Stimulated activated CD4-positive, alpha-beta T cell treated with anti-CD3 and anti-CD28 coated beads, Interleukin-12 subunit alpha, Interleukin-12 subunit beta, amount 100 ng/mL, for 24 hours (primary cell): Measurements from ENCODE around the gene STK39.

ENCODE experiments used
- DNase-seq, 2 experiments: peaks; one replicate each; pipeline ENCODE4 v3.0.0-alpha.2; 2020; ENCODE audit warnings: low read depth in 2 of 2

STK39 gene

GRCh38 chr2:168160897-168161296 is 86.5 kb downstream of the STK39 start:
- DNase-seq = no peak

- no peak for DNase-seq
Observed at GRCh38 chr2:168159754-168160585, 87.4 kb downstream of the STK39 start.

DNA sequence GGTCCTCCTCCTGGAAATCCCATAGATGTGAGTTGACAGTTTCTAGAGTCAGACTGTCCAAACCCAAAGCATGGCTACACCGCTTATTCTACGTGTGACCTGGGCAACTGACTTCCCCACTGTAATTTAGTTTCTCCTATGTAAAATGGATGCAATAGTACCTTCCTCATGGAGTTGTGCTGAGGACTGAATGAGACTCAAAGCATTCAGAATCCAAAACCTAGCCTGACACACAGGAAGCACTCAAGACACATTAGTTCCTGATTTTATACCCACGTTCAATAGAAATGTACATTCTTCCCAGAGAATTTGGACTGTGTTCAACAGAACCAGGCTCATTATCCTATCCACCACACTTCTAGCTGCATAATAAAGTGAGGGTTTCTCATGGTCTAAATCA is 88.8 kb downstream of the STK39 start:
- DNase-seq = no peak

GRCh38 chr2:168157926-168158325 is 89.5 kb downstream of the STK39 start:
- no peak for DNase-seq

DNA sequence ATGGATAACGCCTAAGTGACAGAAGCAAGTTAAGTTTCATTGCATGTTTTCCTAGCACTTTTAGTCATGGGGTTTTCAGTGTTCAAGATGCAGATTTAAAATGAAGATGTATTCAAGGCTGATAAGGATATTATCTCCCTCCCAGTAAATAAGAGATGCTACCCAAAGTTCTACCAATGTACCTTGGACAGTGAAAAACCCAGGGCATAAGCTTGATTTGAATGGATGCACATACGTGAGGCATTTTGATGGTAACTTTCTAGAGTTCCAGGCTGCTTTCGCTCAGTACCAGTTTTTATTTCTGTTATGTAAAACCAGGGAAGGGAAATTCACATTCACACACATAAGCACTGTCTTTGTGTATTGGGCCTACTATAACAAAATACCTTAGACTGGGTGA is 90.3 kb downstream of the STK39 start:
- no peak for DNase-seq

DNA sequence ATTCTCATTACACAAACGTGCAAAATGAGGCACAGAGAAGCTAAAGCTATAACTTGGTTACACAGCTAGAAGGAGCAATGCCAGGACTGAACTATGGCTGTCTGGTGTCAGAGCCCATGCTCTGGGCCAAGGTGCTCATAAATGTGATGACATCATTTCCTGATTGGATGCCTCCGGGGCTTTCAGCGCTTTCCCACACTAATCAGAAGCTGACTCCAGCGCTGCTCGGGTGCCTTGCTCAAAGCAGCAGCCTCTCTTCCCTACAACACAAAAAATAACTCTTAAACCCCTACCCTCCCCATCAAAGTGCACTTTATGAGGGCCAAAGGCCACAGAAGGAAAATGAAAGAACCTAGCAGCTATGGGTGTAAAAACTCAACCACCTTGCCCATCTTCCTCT is 90.7 kb downstream of the STK39 start:
- DNase-seq = no peak

GRCh38 chr2:168155680-168156079 is 91.7 kb downstream of the STK39 start:
- no peak for DNase-seq

DNA sequence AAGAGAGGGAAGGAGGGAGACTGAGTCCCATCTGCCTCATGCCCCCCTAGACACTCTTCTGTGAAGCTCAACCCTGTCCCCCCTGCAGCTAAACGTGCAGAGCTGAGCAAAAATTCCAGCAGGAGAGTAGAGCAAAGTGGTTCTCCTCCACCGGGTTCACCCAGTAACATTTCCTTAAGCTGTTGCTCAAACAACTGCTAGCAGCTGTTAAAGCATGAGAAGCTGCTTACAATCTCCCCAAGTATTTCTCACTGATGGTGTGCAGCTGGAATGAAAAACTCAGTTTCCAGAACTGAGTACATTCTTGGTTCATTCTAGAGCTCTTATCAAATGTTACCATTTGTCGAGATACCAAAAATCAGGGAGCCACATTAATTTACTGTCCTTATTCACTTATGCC is 92.3 kb downstream of the STK39 start:
- no peak for DNase-seq

DNA sequence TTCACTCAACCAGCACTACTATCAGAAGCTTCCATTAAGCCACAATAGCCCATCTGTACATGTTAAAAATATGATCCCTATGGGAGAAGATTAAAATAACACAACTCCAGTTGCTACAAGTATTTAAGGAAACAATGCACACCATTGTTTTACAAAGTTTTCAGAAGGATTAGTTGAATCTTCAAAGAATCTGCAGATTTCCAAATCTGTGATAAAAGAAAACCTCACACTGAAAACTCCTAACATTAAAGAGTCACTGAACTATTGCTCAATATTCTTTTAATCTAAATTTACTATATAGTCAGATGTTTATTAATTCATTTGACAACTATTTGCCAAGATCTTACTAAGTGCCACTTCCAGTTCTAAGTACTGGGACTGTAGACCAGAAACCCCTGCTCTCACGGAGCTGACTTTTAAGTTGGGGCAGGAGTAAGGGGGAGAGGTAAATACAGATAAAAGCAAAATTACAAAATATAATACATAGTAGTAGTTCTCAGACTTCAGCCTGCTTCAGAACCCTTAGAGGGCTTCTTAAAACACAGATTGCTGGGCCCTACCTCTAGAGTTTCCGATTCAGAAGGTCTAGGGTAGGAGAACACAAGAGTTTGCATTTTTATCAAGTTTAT is 94.4 kb downstream of the STK39 start:
- no peak for DNase-seq

DNA sequence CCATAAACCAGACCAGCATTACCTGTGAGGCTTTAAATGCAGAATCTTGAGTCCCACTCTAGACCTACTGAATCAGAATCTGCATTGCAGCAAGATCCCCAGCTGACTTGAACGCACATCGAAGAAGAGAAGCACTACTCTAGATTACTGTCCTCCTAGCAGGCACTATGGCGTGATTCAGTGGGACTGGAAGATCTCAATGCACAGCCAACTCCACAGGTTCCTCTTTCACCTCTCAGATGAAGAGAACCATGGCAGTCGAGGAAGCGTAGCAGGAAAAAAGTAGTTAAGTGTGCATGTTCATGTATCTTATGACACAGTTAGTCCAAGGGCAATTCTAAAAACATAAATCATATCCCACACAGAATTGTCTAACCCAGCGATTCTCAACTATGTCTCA is 97.4 kb downstream of the STK39 start:
- no peak for DNase-seq

GRCh38 chr2:168149150-168149974 is 98.0 kb downstream of the STK39 start:
- DNase-seq = no peak

DNA sequence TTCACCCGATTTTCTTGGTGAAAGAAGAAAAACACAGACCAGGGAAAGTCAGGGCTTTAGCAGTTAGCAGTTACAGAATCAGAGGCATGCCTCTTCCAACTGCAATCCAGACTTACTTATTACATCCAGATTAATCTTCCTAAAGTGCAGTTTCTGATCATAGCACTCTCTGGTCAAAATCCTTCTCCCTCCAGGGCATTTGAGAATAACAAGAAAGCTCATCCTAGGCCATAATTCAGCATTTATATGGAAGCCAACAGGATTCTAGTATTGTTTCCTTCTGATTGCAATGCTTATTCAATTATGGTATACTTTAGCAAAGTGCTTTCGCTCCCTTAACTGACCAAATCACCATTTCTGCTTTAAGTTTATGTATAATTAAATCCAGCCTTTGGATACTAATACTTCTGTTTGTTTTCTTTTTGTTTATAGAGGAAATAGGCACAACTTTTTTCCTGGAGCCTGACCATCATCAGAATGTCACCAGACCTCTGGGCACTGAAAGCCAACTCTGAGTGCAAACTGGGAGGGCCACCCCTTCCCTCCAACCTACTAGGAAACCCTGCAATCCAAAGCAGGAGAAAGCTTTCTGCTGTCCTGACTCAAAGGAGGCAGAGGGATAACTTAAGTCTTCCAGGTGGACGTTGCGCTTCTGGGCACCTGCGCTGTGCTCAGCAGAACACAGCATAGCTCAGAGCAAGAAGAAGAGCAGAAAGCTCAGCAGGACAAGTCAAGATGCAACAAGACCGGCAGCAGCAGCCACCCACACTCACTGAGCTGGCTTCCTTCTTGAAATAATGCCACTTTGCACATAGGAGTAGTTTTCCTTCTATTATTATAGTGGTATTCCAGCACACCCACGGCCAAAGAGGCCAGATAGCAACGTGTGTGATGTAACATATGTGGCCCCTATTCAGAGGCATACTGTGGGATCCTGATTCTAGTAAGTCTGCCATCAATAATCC is 99.3 kb downstream of the STK39 start:
- DNase-seq = no peak

DNA sequence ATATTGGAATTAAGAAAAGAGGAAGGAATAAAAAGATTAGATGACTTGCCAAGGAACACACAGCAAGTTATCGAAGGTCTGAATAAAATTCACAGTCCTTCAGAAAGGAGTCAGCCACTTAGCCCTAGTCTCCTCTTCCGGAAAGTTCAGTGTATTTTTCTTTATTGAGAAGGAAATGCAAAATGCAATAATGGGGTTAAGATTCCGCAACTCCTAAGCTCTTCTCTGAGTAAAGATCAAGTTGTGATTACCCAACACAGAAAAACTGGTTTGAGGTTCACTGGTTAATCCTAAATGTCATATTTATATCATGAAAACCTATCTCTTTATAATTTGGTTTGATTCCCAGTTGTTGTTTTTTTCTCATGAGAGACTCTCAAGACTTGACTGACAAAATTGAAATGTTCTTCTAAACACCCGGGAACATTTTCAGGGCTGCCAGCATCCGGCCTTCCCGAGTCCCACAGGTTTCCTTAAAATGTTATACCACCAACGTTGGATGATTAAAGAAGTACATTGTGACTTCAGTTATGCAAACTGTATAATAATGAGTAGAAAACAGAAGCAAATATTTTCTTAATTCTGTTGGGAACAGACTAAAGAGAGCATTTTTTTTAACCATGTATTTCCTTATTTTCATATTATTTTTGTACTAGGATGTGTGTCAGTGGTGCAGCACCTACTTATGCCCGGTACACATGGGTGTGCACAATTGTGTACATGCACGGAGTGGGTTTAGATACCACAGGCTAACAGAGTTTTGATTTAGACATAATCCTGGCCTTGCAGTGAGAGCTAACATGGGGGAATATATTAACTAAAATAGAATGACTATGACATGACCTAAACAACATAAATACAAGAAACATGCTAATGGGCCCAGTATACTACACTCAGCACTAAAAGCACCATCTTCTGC is 100.2 kb downstream of the STK39 start:
- DNase-seq = no peak

GRCh38 chr2:168145426-168146310 is 101.7 kb downstream of the STK39 start:
- DNase-seq = no peak

- DNase-seq = no peak
Observed at GRCh38 chr2:168145011-168145410, 102.4 kb downstream of the STK39 start.

GRCh38 chr2:168143813-168144212 is 103.6 kb downstream of the STK39 start:
- no peak for DNase-seq

GRCh38 chr2:168140892-168141291 is 106.5 kb downstream of the STK39 start:
- no peak for DNase-seq

- DNase-seq = no peak
Observed at GRCh38 chr2:168139852-168140251, 107.5 kb downstream of the STK39 start.

DNA sequence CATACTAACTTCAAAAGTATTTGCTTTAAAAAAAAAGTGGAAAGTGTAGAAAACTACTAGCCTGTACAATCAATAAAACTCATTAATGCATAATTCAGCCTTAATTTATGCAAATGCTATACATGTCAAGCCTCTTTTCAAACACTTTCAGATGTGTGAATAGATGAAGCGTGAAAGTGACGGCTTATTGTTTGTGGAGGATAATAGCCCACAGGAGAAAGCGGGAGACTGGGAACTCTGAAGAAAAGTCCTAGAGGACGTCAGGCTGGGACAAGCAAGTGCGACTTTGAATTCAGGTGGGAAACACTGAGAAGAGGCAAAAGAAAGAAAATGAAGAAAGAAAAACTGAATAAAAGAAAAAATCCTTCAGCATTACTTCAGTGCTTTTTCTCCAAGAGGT is 108.5 kb downstream of the STK39 start:
- DNase-seq = no peak
